HL-60/S4 treated with phorbol 12-myristate 13-acetate at 8.2 ng/mL for 4 days and 3 days (cell line): ENCODE data around the gene ESYT3.
"Not testable (repeated sequence)": the region's sequence is repeated elsewhere in the genome, so short reads cannot be mapped to it uniquely, and the experiment has no call there.

Experiments used
- in situ Hi-C: fragments of 300-500 bp; cut with MboI; formaldehyde crosslinking; loops from 2 replicates; pipeline ENCODE4 v1.15.0; 2022; ENCODE audit warnings: low sequenced_read_pairs

The ESYT3 gene

GRCh38 chr3:138476526-138476925 is 42.1 kb downstream of the ESYT3 start:
- in situ Hi-C loops: no loop called here

DNA sequence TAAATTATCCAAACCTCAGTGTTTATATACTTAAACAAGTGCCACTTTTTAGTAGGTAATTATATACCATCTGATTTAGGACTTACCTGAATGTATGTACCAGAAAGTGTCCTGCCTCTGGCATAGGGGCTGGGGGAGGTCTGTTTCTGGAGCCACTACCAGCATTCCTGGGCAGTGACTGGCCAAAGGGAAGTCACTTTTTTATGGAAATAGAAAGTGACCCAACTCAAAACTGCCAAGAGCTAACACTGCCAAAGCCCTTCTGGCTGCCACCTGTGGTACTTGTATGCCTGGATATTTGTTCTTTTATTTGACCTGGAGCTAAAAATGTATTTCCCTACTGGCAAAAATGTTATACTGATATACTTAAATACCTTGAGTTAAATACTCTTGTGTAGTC is 42.7 kb downstream of the ESYT3 start:
- in situ Hi-C loops: no loop called here

- in situ Hi-C loops: no loop called here
Measured at GRCh38 chr3:138477801-138478200, 43.4 kb downstream of the ESYT3 start.

DNA sequence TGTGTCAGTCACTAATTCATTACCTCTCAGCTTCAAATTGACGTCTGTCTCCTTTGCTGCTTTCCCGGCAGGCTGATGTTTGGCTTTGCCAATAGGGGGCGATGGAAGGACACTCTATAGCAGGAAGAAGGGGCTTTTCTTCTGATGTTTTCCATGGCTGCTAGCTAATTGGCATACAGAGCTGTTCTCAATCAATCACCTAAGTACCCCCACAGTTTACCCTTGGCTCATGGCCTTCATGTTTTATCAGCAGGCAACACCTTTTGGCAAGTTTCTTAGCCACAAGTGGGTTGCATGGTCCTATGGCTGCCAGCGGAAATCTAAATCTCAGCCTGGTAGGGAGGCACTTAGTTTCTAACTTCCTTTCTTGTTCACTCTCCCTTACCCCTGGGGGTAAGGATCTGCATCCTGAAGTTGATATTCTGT is 45.0 kb downstream of the ESYT3 start:
- in situ Hi-C loops: no loop called here

- in situ Hi-C loops: not testable (repeated sequence)
Measured at GRCh38 chr3:138484672-138485071, 50.3 kb downstream of the ESYT3 start.

DNA sequence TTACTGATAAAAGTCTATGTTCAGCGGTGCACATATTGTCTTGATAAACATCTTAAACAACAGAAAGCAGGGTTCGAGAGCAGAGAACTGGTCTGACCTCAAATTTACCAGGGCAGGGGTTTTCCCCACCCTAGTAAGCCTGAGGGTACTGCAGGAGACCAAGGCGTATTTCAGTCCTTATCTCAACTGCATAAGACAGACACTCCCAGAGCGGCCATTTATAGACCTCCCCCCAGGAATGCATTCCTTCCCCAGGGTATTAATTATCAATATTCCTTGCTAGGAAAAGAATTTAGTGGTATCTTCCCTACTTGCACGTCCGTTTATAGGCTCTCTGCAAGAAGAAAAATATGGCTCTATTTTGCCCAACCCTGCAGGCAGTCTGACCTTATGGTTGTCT is 52.2 kb downstream of the ESYT3 start:
- in situ Hi-C loops: not testable (repeated sequence)

DNA sequence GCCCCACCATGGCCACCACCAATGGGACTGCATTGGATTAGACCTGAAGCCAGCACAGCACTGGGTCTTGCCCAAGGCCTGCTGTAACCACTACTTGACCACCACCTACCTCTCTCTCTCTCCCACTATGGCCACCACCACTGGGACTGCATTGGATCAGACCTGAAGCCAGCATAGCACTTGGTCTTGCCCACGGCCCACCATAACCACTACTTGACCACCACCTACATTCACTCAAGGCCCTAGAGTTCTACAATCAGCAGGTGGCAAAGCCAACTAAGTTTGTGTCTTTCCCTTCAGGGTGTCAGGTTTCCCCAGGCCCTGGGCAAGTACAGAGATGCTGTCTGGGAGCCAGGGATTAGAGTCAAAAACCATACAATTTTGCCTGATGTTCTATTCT is 57.6 kb downstream of the ESYT3 start:
- in situ Hi-C loops: no loop called here

- in situ Hi-C loops: no loop called here
Measured at GRCh38 chr3:138492980-138493675, 58.7 kb downstream of the ESYT3 start.

DNA sequence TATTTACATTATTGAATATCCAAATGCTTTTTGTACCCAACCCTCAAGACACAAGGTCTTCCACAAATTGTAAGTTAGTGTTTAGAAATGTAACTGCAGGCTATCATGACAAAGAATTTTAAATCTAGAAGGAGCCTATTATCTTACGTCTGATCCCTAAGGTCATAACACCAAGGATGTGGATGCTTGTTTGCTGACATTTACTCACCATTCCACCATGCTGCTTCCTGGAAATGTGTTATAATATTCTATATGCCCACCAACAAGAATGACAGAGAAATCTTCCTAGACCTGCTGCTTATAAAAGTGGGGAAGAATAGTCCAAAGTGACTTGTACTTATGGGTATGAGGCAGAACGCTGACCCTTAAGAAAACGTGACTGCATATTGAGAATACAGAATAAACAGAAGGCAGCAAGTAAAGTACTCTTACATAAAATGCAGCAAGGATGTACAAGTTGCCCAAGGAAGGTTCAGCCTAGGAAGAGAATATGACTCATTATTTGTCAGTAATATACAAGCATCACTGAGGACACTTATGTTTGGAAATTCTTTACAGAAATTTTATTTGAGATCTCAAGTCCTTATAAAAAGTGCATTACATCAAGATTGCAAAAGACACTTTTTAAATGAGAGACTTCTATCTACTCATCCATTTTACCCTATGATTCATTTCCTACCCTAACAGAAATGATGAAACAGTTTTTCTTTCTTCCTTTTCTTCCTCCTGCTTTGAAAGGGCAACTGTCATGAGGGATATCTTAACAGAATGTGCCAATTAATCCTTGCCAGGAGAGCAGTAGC is 59.6 kb downstream of the ESYT3 start:
- in situ Hi-C loops: no loop called here

DNA sequence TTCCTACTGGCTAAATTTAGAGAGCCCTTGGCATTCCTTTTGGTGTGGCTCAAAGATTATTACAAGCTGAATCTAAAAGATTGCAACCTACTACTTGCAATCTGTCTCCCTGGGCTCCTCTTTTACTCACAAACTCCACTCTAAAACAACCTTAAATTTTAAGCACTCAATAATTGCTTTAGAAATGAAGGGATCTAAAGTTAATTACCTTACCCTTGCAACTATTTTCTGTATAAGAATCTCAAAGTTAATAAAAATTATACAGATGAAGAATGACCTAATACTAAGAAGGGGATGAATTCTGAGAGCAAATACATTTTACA is 60.2 kb downstream of the ESYT3 start:
- in situ Hi-C loops: no loop called here

DNA sequence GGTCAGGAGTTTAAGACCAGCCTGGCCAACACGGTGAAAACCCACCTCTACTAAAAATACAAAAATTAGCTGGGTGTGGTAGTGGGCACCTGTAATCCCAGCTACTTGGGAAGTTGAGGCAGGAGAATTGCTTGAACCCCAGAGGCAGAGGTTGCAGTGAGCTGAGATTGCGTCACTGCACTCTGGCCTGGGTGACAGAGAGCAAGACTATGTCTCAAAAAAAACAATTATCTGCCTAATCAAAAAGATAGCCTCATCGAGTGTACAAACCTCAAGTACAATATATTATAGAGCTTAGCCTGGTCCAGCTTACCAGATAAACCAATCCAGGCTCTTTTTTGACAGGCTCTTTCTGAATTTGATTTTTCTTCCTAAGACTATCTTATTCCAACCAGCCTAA is 61.2 kb downstream of the ESYT3 start:
- in situ Hi-C loops: not testable (repeated sequence)

- in situ Hi-C loops: no loop called here
Measured at GRCh38 chr3:138496436-138496835, 62.0 kb downstream of the ESYT3 start.

- in situ Hi-C loops: no loop called here
Measured at GRCh38 chr3:138497021-138497420, 62.6 kb downstream of the ESYT3 start.

DNA sequence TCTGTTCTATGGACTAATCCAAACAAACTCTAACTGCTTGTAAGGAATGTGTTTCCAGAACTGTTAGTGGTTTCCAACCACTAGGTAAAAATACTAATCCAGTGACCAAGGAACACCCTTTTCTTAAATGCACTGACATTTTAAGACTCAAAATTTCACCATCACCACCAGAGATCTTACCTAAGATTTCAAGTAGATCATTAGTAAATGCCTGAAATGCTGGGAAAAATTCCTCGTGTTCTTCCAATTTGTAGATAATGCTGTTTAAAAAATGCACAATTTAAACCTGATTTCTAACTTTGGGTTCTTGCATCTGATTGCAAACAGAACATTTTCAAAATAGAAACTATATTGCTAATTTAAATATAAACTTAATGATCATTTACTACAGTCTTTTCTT is 63.4 kb downstream of the ESYT3 start:
- in situ Hi-C loops: no loop called here

- in situ Hi-C loops: no loop called here
Measured at GRCh38 chr3:138498991-138499390, 64.6 kb downstream of the ESYT3 start.

DNA sequence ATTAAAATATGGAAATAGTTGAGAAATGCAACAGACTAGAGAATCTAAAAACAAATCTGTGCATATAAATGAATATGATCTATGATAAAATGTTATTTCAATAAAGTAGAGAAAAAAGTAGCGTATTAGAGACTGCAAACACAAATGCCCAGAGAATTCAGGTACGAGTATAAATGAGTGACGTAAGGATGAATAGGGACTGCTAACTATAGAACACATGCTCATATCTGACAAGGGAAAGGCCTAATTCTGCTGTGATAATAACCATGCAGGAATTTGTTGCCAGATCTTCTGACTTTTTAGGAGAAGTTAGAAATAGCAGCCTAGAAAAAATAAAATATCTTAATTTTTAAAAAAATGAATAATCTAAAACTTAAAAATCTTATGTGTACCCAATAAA is 73.1 kb downstream of the ESYT3 start:
- in situ Hi-C loops: no loop called here

GRCh38 chr3:138509586-138509985 is 75.2 kb downstream of the ESYT3 start:
- in situ Hi-C loops: no loop called here

GRCh38 chr3:138511945-138512344 is 77.5 kb downstream of the ESYT3 start:
- in situ Hi-C loops: no loop called here

- in situ Hi-C loops: no loop called here
Measured at GRCh38 chr3:138513090-138513843, 78.9 kb downstream of the ESYT3 start.

GRCh38 chr3:138521445-138521844 is 87.0 kb downstream of the ESYT3 start:
- in situ Hi-C loops: not testable (repeated sequence)
